Measurements from ENCODE around the gene MCUR1. TPM values are rescaled to one million over a fixed set of nuclear protein-coding genes. Genes with fewer than 3 reads are reported as not detected.

Gene MCUR1
- polyA plus RNA-seq, 3 donors, result 2.4 to 7.8 (median 5.2) TPM

DNA sequence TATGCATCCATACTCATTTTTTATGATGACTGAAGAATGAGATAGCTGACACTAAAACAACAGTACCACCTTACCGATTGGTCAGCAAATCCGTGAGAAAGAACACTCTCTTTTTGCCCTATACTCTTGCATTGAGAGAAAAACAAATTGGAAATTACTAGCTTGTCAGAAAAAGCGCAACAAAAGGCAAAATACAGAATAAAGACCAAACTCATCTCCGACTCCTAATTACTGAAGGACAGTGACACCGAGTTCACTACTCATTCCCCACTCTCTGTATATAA is 2.1 kb downstream of the MCUR1 start:
- H3K27me3 Mint-ChIP-seq (ENCODE audit: low read depth in 3 of 3), result peaks cover 0 to 2% (median 0%) of the 10 kb centered on the region in 3 donors
- H4K20me1 ChIP-seq (ENCODE audit: insufficient read depth, low read length), result no peaks in the 10 kb centered on the region
- H3K27ac Mint-ChIP-seq, result no peak overlapping the region
- no peak overlapping the region for H3K9ac ChIP-seq (ENCODE audit: insufficient read depth, low read length, poor library complexity, severe bottlenecking)
- H3K36me3 Mint-ChIP-seq, result peaks cover 9 to 12% of the 10 kb centered on the region in 2 donors
- peaks cover 16 to 35% of the 10 kb centered on the region in 2 donors for H3K4me1 ChIP-seq (ENCODE audit: control insufficient read depth in 1 of 2, insufficient read depth in 2 of 2, low read length in 2 of 2)
- no peaks in the 10 kb centered on the region for H3K9me3 ChIP-seq (replicated peaks in 1 of 2; ENCODE audit: control insufficient read depth in 1 of 2, insufficient read depth in 1 of 2, low read length in 2 of 2)
- no peak overlapping the region for H3K27ac ChIP-seq (ENCODE audit: low read depth in 1 of 2, low read length in 2 of 2)
- peak overlapping the region; percentile 4 for H2AFZ ChIP-seq (ENCODE audit: insufficient read depth, low read depth, low read length, poor library complexity, severe bottlenecking)
- WGBS (ENCODE audit: insufficient coverage), result no CpG with 5 or more reads among the region's 5 CpGs
- TF ChIP-seq, protein P1, sequence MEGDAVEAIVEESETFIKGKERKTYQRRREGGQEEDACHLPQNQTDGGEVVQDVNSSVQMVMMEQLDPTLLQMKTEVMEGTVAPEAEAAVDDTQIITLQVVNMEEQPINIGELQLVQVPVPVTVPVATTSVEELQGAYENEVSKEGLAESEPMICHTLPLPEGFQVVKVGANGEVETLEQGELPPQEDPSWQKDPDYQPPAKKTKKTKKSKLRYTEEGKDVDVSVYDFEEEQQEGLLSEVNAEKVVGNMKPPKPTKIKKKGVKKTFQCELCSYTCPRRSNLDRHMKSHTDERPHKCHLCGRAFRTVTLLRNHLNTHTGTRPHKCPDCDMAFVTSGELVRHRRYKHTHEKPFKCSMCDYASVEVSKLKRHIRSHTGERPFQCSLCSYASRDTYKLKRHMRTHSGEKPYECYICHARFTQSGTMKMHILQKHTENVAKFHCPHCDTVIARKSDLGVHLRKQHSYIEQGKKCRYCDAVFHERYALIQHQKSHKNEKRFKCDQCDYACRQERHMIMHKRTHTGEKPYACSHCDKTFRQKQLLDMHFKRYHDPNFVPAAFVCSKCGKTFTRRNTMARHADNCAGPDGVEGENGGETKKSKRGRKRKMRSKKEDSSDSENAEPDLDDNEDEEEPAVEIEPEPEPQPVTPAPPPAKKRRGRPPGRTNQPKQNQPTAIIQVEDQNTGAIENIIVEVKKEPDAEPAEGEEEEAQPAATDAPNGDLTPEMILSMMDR (IDR thresholded peaks at IDR 0.05), result no peak
- H3K4me3 Mint-ChIP-seq, result no peak overlapping the region
- no peak overlapping the region for H3K4me2 ChIP-seq (replicated peaks; ENCODE audit: extremely low read depth, low read length, poor library complexity, severe bottlenecking)
- no peaks in the 10 kb centered on the region for H3K36me3 ChIP-seq (replicated peaks in 1 of 2; ENCODE audit: control insufficient read depth in 1 of 2, insufficient read depth in 2 of 2, low read length in 2 of 2)
- H3K27me3 ChIP-seq (ENCODE audit: control insufficient read depth in 2 of 2, insufficient read depth in 2 of 2, low read length in 2 of 2), result no peaks in the 10 kb centered on the region
- H3K4me3 ChIP-seq (replicated peaks in 1 of 3; ENCODE audit: low read depth in 2 of 3, low read length in 3 of 3), result no peak overlapping the region
- no peaks in the 10 kb centered on the region for H3K9me3 Mint-ChIP-seq
- peaks cover 35% of the 10 kb centered on the region for H3K4me1 Mint-ChIP-seq
- intact Hi-C loops (cut with micrococcal nuclease), result no loop called here
- H3K79me2 ChIP-seq (ENCODE audit: insufficient read depth, low read length), result peaks cover 44% of the 10 kb centered on the region
- DNase-seq, result no peak

DNA sequence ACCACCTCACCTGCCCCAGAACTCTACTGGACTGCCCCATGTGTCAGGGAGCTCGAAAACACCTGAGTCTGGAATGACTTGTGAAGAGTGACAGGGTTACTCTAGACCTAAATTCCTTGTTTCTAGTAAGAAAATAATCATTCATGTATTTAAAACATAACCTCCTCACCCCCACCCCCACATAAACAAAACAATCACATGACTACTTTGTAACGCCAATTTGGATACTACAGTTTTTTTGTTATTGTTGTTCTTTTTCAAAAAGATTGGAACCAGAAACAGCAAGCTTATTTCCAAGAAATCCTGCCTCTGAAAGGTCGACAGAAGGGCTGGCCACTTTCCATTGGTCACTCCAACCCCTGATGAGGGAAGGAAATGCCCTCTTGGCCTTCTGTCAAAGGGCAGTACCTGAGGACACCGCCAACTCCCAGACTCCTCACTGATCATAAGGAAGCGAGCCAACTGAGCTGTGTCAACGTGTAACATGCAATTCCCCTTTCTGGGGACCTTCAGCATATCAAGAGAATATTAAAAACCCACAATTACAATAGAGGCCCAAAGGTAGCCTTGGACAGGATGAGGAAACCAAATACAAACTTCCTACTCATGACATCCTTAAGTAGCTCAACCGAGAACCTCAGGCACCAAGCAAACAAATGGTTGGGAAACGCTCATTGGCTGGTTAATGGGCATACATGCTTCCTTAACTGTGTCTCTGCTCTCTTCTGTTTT is 2.6 kb downstream of the MCUR1 start:
- H3K36me3 Mint-ChIP-seq, result peaks cover 10 to 13% of the 10 kb centered on the region in 2 donors
- Histone ChIP-seq H3K79me2 (ENCODE audit: insufficient read depth, low read length) (peaks cover 44% of the 10 kb centered on the region), H3K9me3 (replicated peaks in 1 of 2; ENCODE audit: control insufficient read depth in 1 of 2, insufficient read depth in 1 of 2, low read length in 2 of 2) (no peaks in the 10 kb centered on the region), H3K4me2 (replicated peaks; ENCODE audit: extremely low read depth, low read length, poor library complexity, severe bottlenecking) (no peak overlapping the region), H3K27ac (ENCODE audit: low read depth in 1 of 2, low read length in 2 of 2) (no peak overlapping the region), H3K9ac (ENCODE audit: insufficient read depth, low read length, poor library complexity, severe bottlenecking) (no peak overlapping the region), H3K4me3 (replicated peaks in 1 of 3; ENCODE audit: low read depth in 2 of 3, low read length in 3 of 3) (no peak overlapping the region), H4K20me1 (ENCODE audit: insufficient read depth, low read length) (no peaks in the 10 kb centered on the region), H3K4me1 (ENCODE audit: control insufficient read depth in 1 of 2, insufficient read depth in 2 of 2, low read length in 2 of 2) (peaks cover 16 to 35% of the 10 kb centered on the region in 2 donors), H2AFZ (ENCODE audit: insufficient read depth, low read depth, low read length, poor library complexity, severe bottlenecking) (peak overlapping the region; percentile 4), H3K27me3 (ENCODE audit: control insufficient read depth in 2 of 2, insufficient read depth in 2 of 2, low read length in 2 of 2) (no peaks in the 10 kb centered on the region), H3K36me3 (replicated peaks in 1 of 2; ENCODE audit: control insufficient read depth in 1 of 2, insufficient read depth in 2 of 2, low read length in 2 of 2) (peaks cover 0 to 2% of the 10 kb centered on the region in 2 donors)
- peak in 1 of 3 donors; percentile 3 for DNase-seq
- peaks cover 35% of the 10 kb centered on the region for H3K4me1 Mint-ChIP-seq
- no peaks in the 10 kb centered on the region for H3K9me3 Mint-ChIP-seq
- intact Hi-C loops (cut with micrococcal nuclease), result no loop called here
- no peak overlapping the region for H3K4me3 Mint-ChIP-seq
- H3K27me3 Mint-ChIP-seq (ENCODE audit: low read depth in 3 of 3), result peaks cover 0 to 2% (median 0%) of the 10 kb centered on the region in 3 donors
- TF ChIP-seq, protein P1 (IDR thresholded peaks at IDR 0.05), result no peak
- H3K27ac Mint-ChIP-seq, result peak overlapping the region in 5 of 7 donors; percentile 4 to 79 (median 74)
- no CpG with 5 or more reads among the region's 8 CpGs for WGBS (ENCODE audit: insufficient coverage)

Data from CD14-positive monocyte (primary cell).